Gastrocnemius medialis (tissue), 4 donors: Measurements from ENCODE around the gene OSBP2.

Experiments
- POLR2A ChIP-seq, 2 donors: fragments of 450-650 bp; IDR thresholded peaks; one replicate each; pipeline ENCODE4 v1.6.1; 2017; ENCODE audit warnings: antibody characterized with exemption in 2 of 2, mild to moderate bottlenecking in 2 of 2, moderate library complexity in 2 of 2
- TF ChIP-seq, protein P1 (sequence below), 5 experiments: fragments of 450-650 bp in 3 of 5; fragments of 200-600 bp in 2 of 5; sonication (generic) in 2 of 5; IDR thresholded peaks in 4 of 5; conservative IDR thresholded peaks in 1 of 5; 1 replicate in 4 of 5; 2 replicates in 1 of 5; pipeline ENCODE4 v1.5.1; 2016 to 2019; ENCODE audit warnings: antibody characterized with exemption in 5 of 5, mild to moderate bottlenecking in 3 of 5, moderate library complexity in 3 of 5

DNA sequence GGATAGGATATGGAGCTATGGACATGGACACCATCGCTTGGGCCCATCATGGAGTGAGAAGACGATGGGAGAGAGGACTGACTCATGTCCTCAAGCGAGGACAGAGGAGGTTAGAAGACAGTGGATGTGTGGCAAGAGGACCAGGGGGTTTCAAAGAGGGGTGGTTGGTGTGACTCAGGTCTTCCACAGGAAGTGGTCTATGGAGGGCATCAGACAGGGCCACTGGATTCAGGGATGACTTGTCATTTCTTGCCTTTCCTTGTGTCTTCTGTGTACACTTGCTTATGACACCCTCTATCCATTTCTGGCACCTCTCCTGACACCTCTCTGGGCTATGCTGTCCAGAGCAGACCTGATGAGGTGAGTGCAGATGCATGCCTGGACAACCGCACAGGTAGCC is 115.4 kb downstream of the OSBP2 start:
- TF ChIP-seq, protein P1, sequence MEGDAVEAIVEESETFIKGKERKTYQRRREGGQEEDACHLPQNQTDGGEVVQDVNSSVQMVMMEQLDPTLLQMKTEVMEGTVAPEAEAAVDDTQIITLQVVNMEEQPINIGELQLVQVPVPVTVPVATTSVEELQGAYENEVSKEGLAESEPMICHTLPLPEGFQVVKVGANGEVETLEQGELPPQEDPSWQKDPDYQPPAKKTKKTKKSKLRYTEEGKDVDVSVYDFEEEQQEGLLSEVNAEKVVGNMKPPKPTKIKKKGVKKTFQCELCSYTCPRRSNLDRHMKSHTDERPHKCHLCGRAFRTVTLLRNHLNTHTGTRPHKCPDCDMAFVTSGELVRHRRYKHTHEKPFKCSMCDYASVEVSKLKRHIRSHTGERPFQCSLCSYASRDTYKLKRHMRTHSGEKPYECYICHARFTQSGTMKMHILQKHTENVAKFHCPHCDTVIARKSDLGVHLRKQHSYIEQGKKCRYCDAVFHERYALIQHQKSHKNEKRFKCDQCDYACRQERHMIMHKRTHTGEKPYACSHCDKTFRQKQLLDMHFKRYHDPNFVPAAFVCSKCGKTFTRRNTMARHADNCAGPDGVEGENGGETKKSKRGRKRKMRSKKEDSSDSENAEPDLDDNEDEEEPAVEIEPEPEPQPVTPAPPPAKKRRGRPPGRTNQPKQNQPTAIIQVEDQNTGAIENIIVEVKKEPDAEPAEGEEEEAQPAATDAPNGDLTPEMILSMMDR (IDR thresholded peaks at IDR 0.05 in 4 of 5, conservative IDR thresholded peaks at IDR 0.05 in 1 of 5): no peak
- TF ChIP-seq POLR2A (IDR thresholded peaks at IDR 0.05): no peak
